Lower leg skin (tissue), 4 donors: ENCODE results near the gene MRPS33. TPM values are rescaled to one million over a fixed set of nuclear protein-coding genes. Genes with fewer than 3 reads are reported as not detected.
A peak's percentile ranks its signal among the peaks of the same experiment; 100 is the strongest.

Experiments used
- DNase-seq, 2 donors: peaks; one replicate each; pipeline ENCODE4 v3.0.0-alpha.2; 2019; ENCODE audit warnings: low spot score in 2 of 2
- H3K4me3 ChIP-seq: fragments of 200-600 bp; sonication (generic); 2 replicates; pipeline ENCODE4 v1.5.1; 2017; ENCODE audit warnings: mild to moderate bottlenecking, low read depth; ENCODE audit not compliant: poor library complexity, severe bottlenecking
- CTCF ChIP-seq, 3 donors: fragments of 450-650 bp; IDR thresholded peaks; one replicate each; pipeline ENCODE4 v1.5.1; 2016; ENCODE audit warnings: antibody characterized with exemption in 3 of 3, mild to moderate bottlenecking in 3 of 3, moderate library complexity in 2 of 3
- POLR2A ChIP-seq, 2 donors: fragments of 450-650 bp; IDR thresholded peaks; one replicate each; pipeline ENCODE4 v1.6.1; 2016 to 2017; ENCODE audit warnings: antibody characterized with exemption in 2 of 2, mild to moderate bottlenecking in 1 of 2, moderate library complexity in 1 of 2
- WGBS, 2 donors: methylation state at CpG; one replicate each; pipeline ENCODE4 v1.1.5; 2018; 5-methylcytosine and 5-hydroxymethylcytosine counted together
- intact Hi-C: fragments of 100-400 bp; cut with DNase I; formaldehyde crosslinking; loops from one replicate; pipeline ENCODE4 v1.15.0; 2023; ENCODE audit warnings: low total_unique reads
- total RNA-seq, 4 donors: library from RNA; depleted of rRNA; stranded (reverse); fragments of >200 nt; gene quantifications; one replicate each; pipeline ENCODE4 v1.1.0, GENCODE V29; 2016

MRPS33 gene
- total RNA-seq: 10 to 100 TPM; 10.1 to 24.1 (median 19.7) TPM

GRCh38 chr7:141014524-141015395 is at the start of gene MRPS33:
Gene MRPS33, minus strand, starts transcription at chr7:141014952. Its CDS starts 4,319 bp downstream, at chr7:141010633.
- intact Hi-C loops: no loop called here
- peak; percentile 94 to 98 for DNase-seq
- 1% methylated on average over 39 to 45 of the region's 47 CpGs for WGBS, 2 donors

GRCh38 chr7:141057788-141058187 is 43.0 kb upstream of the MRPS33 start:
- intact Hi-C loops: no loop called here
- TF ChIP-seq CTCF (IDR thresholded peaks at IDR 0.05) (no peak), POLR2A (IDR thresholded peaks at IDR 0.05) (no peak)
- no peak for DNase-seq
- H3K4me3 ChIP-seq: no peak overlapping the region
- 84 to 86% methylated on average over 3 of the region's 3 CpGs for WGBS, 2 donors

More at GRCh38 chr7:141014524-141015395, at the start of gene MRPS33:
- TF ChIP-seq POLR2A (IDR thresholded peaks at IDR 0.05) (no peak), CTCF (IDR thresholded peaks at IDR 0.05) (no peak)
- peak within 1 kb of the TSS; percentile 48 for H3K4me3 ChIP-seq

- 78 to 91% methylated on average over 4 of the region's 4 CpGs for WGBS, 2 donors
- TF ChIP-seq POLR2A (IDR thresholded peaks at IDR 0.05) (no peak), CTCF (IDR thresholded peaks at IDR 0.05) (no peak)
- no peak overlapping the region for H3K4me3 ChIP-seq
- no peak for DNase-seq
- intact Hi-C loops: no loop called here
Measured at GRCh38 chr7:141055146-141055545, 40.4 kb upstream of the MRPS33 start.

GRCh38 chr7:141053626-141054025 is 38.9 kb upstream of the MRPS33 start:
- DNase-seq: no peak
- WGBS, 2 donors: 39 to 45% methylated on average over 9 of the region's 9 CpGs
- intact Hi-C loops: no loop called here
- H3K4me3 ChIP-seq: no peak overlapping the region
- no peak for TF ChIP-seq POLR2A (IDR thresholded peaks at IDR 0.05)
- TF ChIP-seq CTCF (IDR thresholded peaks at IDR 0.05): no peak

GRCh38 chr7:141045842-141046620 is 31.3 kb upstream of the MRPS33 start:
- WGBS, 2 donors: 80 to 82% methylated on average over 7 of the region's 7 CpGs

More at GRCh38 chr7:141045842-141046620, 31.3 kb upstream of the MRPS33 start:
- DNase-seq: no peak
- TF ChIP-seq POLR2A (IDR thresholded peaks at IDR 0.05): no peak
- TF ChIP-seq CTCF (IDR thresholded peaks at IDR 0.05): no peak
- no peak overlapping the region for H3K4me3 ChIP-seq
- intact Hi-C loops: no loop called here
